WI38 (cell line): ENCODE data around the gene ULK4.

ENCODE experiments used
- H3K4me3 ChIP-seq: 2 replicates; pipeline ENCODE4 v1.5.1; 2011; ENCODE audit warnings: low read depth, mild to moderate bottlenecking, control low read depth, low read length
- CTCF ChIP-seq: IDR thresholded peaks from 2 replicates; pipeline ENCODE4 v1.5.1; 2012; ENCODE audit warnings: low read depth, mild to moderate bottlenecking, control low read depth, low read length

Gene ULK4

GRCh38 chr3:41488501-41488900 lies 473.4 kb downstream of the ULK4 start:
- TF ChIP-seq CTCF = no peak
- no peak overlapping the region for H3K4me3 ChIP-seq

GRCh38 chr3:41485484-41485883 lies 476.4 kb downstream of the ULK4 start:
- no peak overlapping the region for H3K4me3 ChIP-seq
- no peak for TF ChIP-seq CTCF

GRCh38 chr3:41482134-41482533 lies 479.8 kb downstream of the ULK4 start:
- TF ChIP-seq CTCF = no peak
- no peak overlapping the region for H3K4me3 ChIP-seq

GRCh38 chr3:41478278-41478677 lies 483.6 kb downstream of the ULK4 start:
- TF ChIP-seq CTCF = no peak
- no peak overlapping the region for H3K4me3 ChIP-seq

- H3K4me3 ChIP-seq = no peak overlapping the region
- TF ChIP-seq CTCF = no peak
Measured at GRCh38 chr3:41477399-41478014, 484.4 kb downstream of the ULK4 start.

GRCh38 chr3:41469083-41469482 lies 492.8 kb downstream of the ULK4 start:
- no peak for TF ChIP-seq CTCF
- no peak overlapping the region for H3K4me3 ChIP-seq

GRCh38 chr3:41467481-41467880 lies 494.4 kb downstream of the ULK4 start:
- no peak for TF ChIP-seq CTCF

More at GRCh38 chr3:41467481-41467880, 494.4 kb downstream of the ULK4 start:
- no peak overlapping the region for H3K4me3 ChIP-seq
